PC-3 (cell line): ENCODE data around the gene ZNF423. TPM values are rescaled to one million over a fixed set of nuclear protein-coding genes. Genes with fewer than 3 reads are reported as not detected.
A peak's percentile ranks its signal among the peaks of the same experiment; 100 is the strongest.

Experiments used
- ATAC-seq: fragments of 200-7000 bp; cut with Tn5 transposase; 2 replicates; pipeline ENCODE4 v1.9.1; 2020; ENCODE audit warnings: mild to moderate bottlenecking, moderate library complexity
- Bru-seq: library from RNA; stranded (reverse); fragments of 400-500 nt; gene quantifications from one replicate; lab custom pipeline; 2021; lab: Mats Ljungman, UMichigan
- BruChase-seq, 2 experiments: library from RNA; stranded (reverse); fragments of 400-500 nt; gene quantifications; one replicate each; lab custom pipeline; 2021; lab: Mats Ljungman, UMichigan
- BruUV-seq: library from RNA; stranded (reverse); fragments of 400-500 nt; replicated peaks from 2 replicates; lab custom pipeline; 2021; lab: Mats Ljungman, UMichigan
- CTCF ChIA-PET: fragments of 300-600 bp; sonication (Branson Sonifier 250); formaldehyde crosslinking; loops from one replicate; lab custom pipeline; 2022; ENCODE audit warnings: antibody characterized with exemption; lab: Charles Lee
- POLR2A ChIA-PET: fragments of 300-600 bp; sonication (Branson Sonifier 250); formaldehyde crosslinking; loops from one replicate; lab custom pipeline; 2022; ENCODE audit warnings: antibody characterized with exemption; ENCODE audit not compliant: unreplicated experiment; lab: Charles Lee
- DNase-seq: peaks from one replicate; pipeline ENCODE4 v3.0.0-alpha.2; 2015
- H2AFZ ChIP-seq: fragments of 300-600 bp; sonication (generic); 2 replicates; pipeline ENCODE4 v1.6.0; 2016; ENCODE audit warnings: antibody characterized with exemption, low read length
- H3F3A ChIP-seq: fragments of 300-600 bp; sonication (generic); one replicate; pipeline ENCODE4 v1.6.0; 2017; ENCODE audit warnings: antibody characterized with exemption, low read length, control low read depth, mild to moderate bottlenecking; ENCODE audit not compliant: unreplicated experiment
- H3K27ac ChIP-seq: fragments of 300-600 bp; sonication (generic); 2 replicates; pipeline ENCODE4 v1.5.1; 2016; ENCODE audit warnings: mild to moderate bottlenecking, low read length
- H3K27me3 ChIP-seq: fragments of 300-600 bp; sonication (generic); 2 replicates; pipeline ENCODE4 v1.6.1; 2016; ENCODE audit warnings: low read length, mixed read lengths
- H3K36me3 ChIP-seq: fragments of 300-600 bp; sonication (generic); 2 replicates; pipeline ENCODE4 v1.6.1; 2016; ENCODE audit warnings: low read depth, mixed run types, low read length, mixed read lengths
- H3K4me1 ChIP-seq: fragments of 300-600 bp; sonication (generic); 2 replicates; pipeline ENCODE4 v1.5.1; 2016; ENCODE audit warnings: low read length; ENCODE audit not compliant: insufficient read depth
- H3K4me2 ChIP-seq: fragments of 300-600 bp; sonication (generic); 2 replicates; pipeline ENCODE4 v1.6.0; 2016; ENCODE audit warnings: low read length
- H3K4me3 ChIP-seq: fragments of 300-600 bp; sonication (generic); 2 replicates; pipeline ENCODE4 v1.5.1; 2016; ENCODE audit warnings: mild to moderate bottlenecking, low read length, mixed read lengths
- H3K79me2 ChIP-seq: fragments of 300-600 bp; sonication (generic); 2 replicates; pipeline ENCODE4 v1.6.1; 2017; ENCODE audit warnings: low read length, mixed read lengths
- H3K9ac ChIP-seq: fragments of 300-600 bp; sonication (generic); 2 replicates; pipeline ENCODE4 v1.6.0; 2016; ENCODE audit warnings: mild to moderate bottlenecking, low read length
- H3K9me2 ChIP-seq: fragments of 300-600 bp; sonication (generic); replicated peaks from 2 replicates; pipeline ENCODE4 v1.6.1; 2016; ENCODE audit warnings: mixed run types, low read length, mixed read lengths
- H3K9me3 ChIP-seq: fragments of 300-600 bp; sonication (generic); 2 replicates; pipeline ENCODE4 v1.6.1; 2016; ENCODE audit warnings: low read length, mixed read lengths
- H4K20me1 ChIP-seq: fragments of 300-600 bp; sonication (generic); 2 replicates; pipeline ENCODE4 v1.6.1; 2016; ENCODE audit warnings: low read length, mixed read lengths
- CTCF ChIP-seq: fragments of 300-600 bp; sonication (generic); conservative IDR thresholded peaks from 2 replicates; pipeline ENCODE4 v1.5.1; 2017; ENCODE audit warnings: antibody characterized with exemption, low read depth, mild to moderate bottlenecking, low read length
- EZH2 ChIP-seq: fragments of 300-600 bp; sonication (generic); IDR thresholded peaks from one replicate; pipeline ENCODE4 v1.6.1; 2017; ENCODE audit warnings: antibody characterized with exemption, mild to moderate bottlenecking, low read length; ENCODE audit not compliant: unreplicated experiment
- EZH2phosphoT487 ChIP-seq: fragments of 300-600 bp; sonication (generic); IDR thresholded peaks from 2 replicates; pipeline ENCODE4 v1.6.1; 2018; ENCODE audit warnings: mild to moderate bottlenecking, antibody characterized with exemption, low read length, borderline replicate concordance
- intact Hi-C: fragments of 100-400 bp; cut with micrococcal nuclease; formaldehyde crosslinking; loops from 2 replicates; pipeline ENCODE4 v1.9.0; 2023
- long read RNA-seq: library from polyadenylated mRNA; unstranded; transcript quantifications from one replicate; pipeline ENCODE4 v2.0.0, GENCODE V29; 2021; ENCODE audit not compliant: unreplicated experiment
- total RNA-seq: library from RNA; depleted of rRNA; stranded (reverse); fragments of >200 nt; gene quantifications from 2 replicates; pipeline ENCODE4 v1.2.3, GENCODE V29; 2014; rRNA removed

Gene ZNF423
- total RNA-seq (not detected in 2 replicates), Bru-seq, nascent RNA (percentile 0 among the genes with signal in this experiment), BruChase-seq, experiment 1, labeled RNA remaining after a 6-hour chase (percentile 0 among the genes with signal in this experiment), BruChase-seq, experiment 2, labeled RNA remaining after a 2-hour chase (percentile 0 among the genes with signal in this experiment)
- long read RNA-seq = 0 reads

GRCh38 chr16:49855822-49856671 is at the start of gene ZNF423:
Gene ZNF423, minus strand, starts transcription at chr16:49856112. Its CDS starts 338 bp downstream, at chr16:49855774.
- no peak within 1 kb of the TSS for H3K27ac ChIP-seq
- H3K4me2 ChIP-seq = peak within 1 kb of the TSS; percentile 76
- DNase-seq = no peak
- peak within 1 kb of the TSS; percentile 63 for H3K4me3 ChIP-seq
- intact Hi-C loops = no loop called here
- ATAC-seq = no peak
- no peaks in the 10 kb centered on the region for H3F3A ChIP-seq
- H3K36me3 ChIP-seq = no peaks in the 10 kb centered on the region
- no peaks in the 10 kb centered on the region for H3K79me2 ChIP-seq
- H3K27me3 ChIP-seq = peaks cover 69% of the 10 kb centered on the region
- no peak within 1 kb of the TSS for H3K9ac ChIP-seq
- H3K9me2 ChIP-seq = no peaks in the 10 kb centered on the region
- no peaks in the 10 kb centered on the region for H4K20me1 ChIP-seq
- ChIA-PET POLR2A (no interaction called here), CTCF (interaction anchor here (0.8 kb wide), 1 partner anchor 772 kb away, joined by 5 read pairs; no protein-coding TSS in a partner anchor)
- BruUV-seq = no TSS peak
- peak within 1 kb of the TSS; percentile 75 for H2AFZ ChIP-seq
- no peaks in the 10 kb centered on the region for H3K4me1 ChIP-seq
- no peaks in the 10 kb centered on the region for H3K9me3 ChIP-seq
- no peak for TF ChIP-seq EZH2
- TF ChIP-seq CTCF = no peak
- no peak for TF ChIP-seq EZH2phosphoT487

GRCh38 chr16:49904348-49905062 is 48.6 kb upstream of the ZNF423 start:
- Histone ChIP-seq H4K20me1 (no peaks in the 10 kb centered on the region), H3K36me3 (no peaks in the 10 kb centered on the region), H3K9me2 (no peaks in the 10 kb centered on the region), H2AFZ (no peak overlapping the region), H3K4me2 (no peak overlapping the region), H3K9me3 (no peaks in the 10 kb centered on the region), H3K27me3 (no peaks in the 10 kb centered on the region), H3K27ac (no peak overlapping the region), H3K9ac (no peak overlapping the region), H3F3A (no peaks in the 10 kb centered on the region), H3K4me1 (no peaks in the 10 kb centered on the region), H3K4me3 (no peak overlapping the region), H3K79me2 (no peaks in the 10 kb centered on the region)
- ChIA-PET POLR2A (no interaction called here), CTCF (no interaction called here)
- no TSS peak for BruUV-seq
- ATAC-seq = no peak
- no peak for DNase-seq
- intact Hi-C loops = no loop called here
- no peak for TF ChIP-seq EZH2phosphoT487
- no peak for TF ChIP-seq CTCF
- no peak for TF ChIP-seq EZH2
